Small intestine (tissue), 7 donors: ENCODE measurements around the gene IQGAP2. TPM values are rescaled to one million over a fixed set of nuclear protein-coding genes. Genes with fewer than 3 reads are reported as not detected.
"Not testable (repeated sequence)": the region's sequence is repeated elsewhere in the genome, so short reads cannot be mapped to it uniquely, and the experiment has no call there.

Experiments
- DNase-seq, 2 donors: peaks; one replicate each; pipeline versions ENCODE4 v3.0.0 to v3.0.0-alpha.2; 2013
- FAIRE-seq: peaks from 2 replicates; lab custom pipeline; 2012; peaks lifted over from hg19 to GRCh38; lab: Jason Lieb, UNC
- H3K27ac ChIP-seq, 3 donors: one replicate each; pipeline ENCODE4 v1.5.1; 2013; ENCODE audit warnings: low read length in 2 of 3, mild to moderate bottlenecking in 2 of 3, control low read depth in 1 of 3, inconsistent platforms in 1 of 3, low read depth in 1 of 3, moderate library complexity in 1 of 3
- H3K27me3 ChIP-seq, 3 donors: one replicate each; pipeline ENCODE4 v1.6.1; 2013; ENCODE audit warnings: low read length in 3 of 3, inconsistent platforms in 1 of 3; ENCODE audit not compliant: control insufficient read depth in 3 of 3, insufficient read depth in 3 of 3
- H3K36me3 ChIP-seq, 3 donors: one replicate each; pipeline ENCODE4 v1.6.1; 2013; ENCODE audit warnings: low read length in 3 of 3, inconsistent platforms in 1 of 3, low read depth in 1 of 3, mild to moderate bottlenecking in 1 of 3, moderate library complexity in 1 of 3; ENCODE audit not compliant: control insufficient read depth in 3 of 3, insufficient read depth in 2 of 3
- H3K4me1 ChIP-seq, 3 donors: one replicate each; pipeline ENCODE4 v1.6.1; 2013; ENCODE audit warnings: low read length in 2 of 3, inconsistent platforms in 1 of 3, low read depth in 1 of 3, mild to moderate bottlenecking in 1 of 3, moderate library complexity in 1 of 3; ENCODE audit not compliant: control insufficient read depth in 3 of 3, insufficient read depth in 2 of 3
- H3K4me3 ChIP-seq, 3 donors: one replicate each; pipeline ENCODE4 v1.5.1; 2013; ENCODE audit warnings: low read length in 3 of 3, control low read depth in 1 of 3, inconsistent platforms in 1 of 3, low read depth in 1 of 3, mild to moderate bottlenecking in 1 of 3, moderate library complexity in 1 of 3
- H3K9me3 ChIP-seq, 2 donors: one replicate each; pipeline ENCODE4 v1.6.1; 2013; ENCODE audit warnings: low read depth in 1 of 2, low read length in 1 of 2; ENCODE audit not compliant: control insufficient read depth in 2 of 2, insufficient read depth in 1 of 2
- WGBS, 3 donors: extraction: QIAGEN DNeasy Blood & Tissue Kit; methylation state at CpG; one replicate each; pipeline ENCODE4 v1.1.7; 2013; 5-methylcytosine and 5-hydroxymethylcytosine counted together
- polyA plus RNA-seq, 4 donors: library from polyadenylated mRNA; stranded (reverse) in 3 of 4; unstranded in 1 of 4; fragments of 200-250 nt in 3 of 4; fragments of 120-200 nt in 1 of 4; gene quantifications; one replicate each; pipeline versions ENCODE4 v1.2.1 to v1.2.3, GENCODE V29; 2013
- donor health status: healthy with polysubstance abuse.
- donor health status: control.
- donor health status: control.
- donor health status: Bipolar disorder and iron deficiency.
- donor health status: healthy.

The IQGAP2 gene
- polyA plus RNA-seq, 4 donors = 13.6 to 138 (median 85.6) TPM

- H3K36me3 ChIP-seq = peaks cover 3 to 16% (median 10%) of the 10 kb centered on the region in 3 donors
- FAIRE-seq (no peak), DNase-seq (no peak)
- peak overlapping the region in 1 of 3 donors; percentile 44 for H3K27ac ChIP-seq
- WGBS, 3 donors = 90 to 96% (median 93%) methylated on average over 8 of the region's 8 CpGs
- no peaks in the 10 kb centered on the region for H3K9me3 ChIP-seq
- peaks cover 0 to 9% (median 0%) of the 10 kb centered on the region in 3 donors for H3K4me1 ChIP-seq
- H3K27me3 ChIP-seq = no peaks in the 10 kb centered on the region
- no peak overlapping the region for H3K4me3 ChIP-seq
Measured at GRCh38 chr5:76677849-76678472, 274.9 kb downstream of the IQGAP2 start.

DNA sequence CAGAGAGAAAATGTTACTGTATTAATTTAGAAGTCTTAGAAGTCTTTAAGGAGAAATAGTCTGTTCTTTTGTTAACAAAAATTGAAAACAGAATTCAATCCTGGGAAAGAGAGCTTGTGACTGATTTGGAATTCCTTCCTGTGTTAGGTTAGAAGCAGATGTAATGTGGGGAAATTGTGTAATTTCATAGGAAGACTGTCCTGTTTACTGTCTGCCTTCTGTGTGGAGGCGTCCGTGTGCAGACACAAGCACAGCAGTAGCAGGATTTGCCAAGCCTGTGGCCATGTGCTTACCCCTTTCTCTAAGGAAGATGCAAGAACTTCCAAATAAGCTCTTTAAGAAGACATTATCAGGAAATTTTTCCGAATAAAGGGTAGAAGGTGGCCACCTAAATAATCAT, 276.1 kb downstream of the IQGAP2 start:
- WGBS, 3 donors = 76 to 93% (median 82%) methylated on average over 3 of the region's 3 CpGs
- FAIRE-seq = no peak
- DNase-seq = no peak
- Histone ChIP-seq H3K4me1 (peaks cover 0 to 8% (median 0%) of the 10 kb centered on the region in 3 donors), H3K27me3 (no peaks in the 10 kb centered on the region), H3K4me3 (no peak overlapping the region), H3K27ac (no peak overlapping the region), H3K9me3 (no peaks in the 10 kb centered on the region), H3K36me3 (peaks cover 3 to 16% (median 10%) of the 10 kb centered on the region in 3 donors)

DNA sequence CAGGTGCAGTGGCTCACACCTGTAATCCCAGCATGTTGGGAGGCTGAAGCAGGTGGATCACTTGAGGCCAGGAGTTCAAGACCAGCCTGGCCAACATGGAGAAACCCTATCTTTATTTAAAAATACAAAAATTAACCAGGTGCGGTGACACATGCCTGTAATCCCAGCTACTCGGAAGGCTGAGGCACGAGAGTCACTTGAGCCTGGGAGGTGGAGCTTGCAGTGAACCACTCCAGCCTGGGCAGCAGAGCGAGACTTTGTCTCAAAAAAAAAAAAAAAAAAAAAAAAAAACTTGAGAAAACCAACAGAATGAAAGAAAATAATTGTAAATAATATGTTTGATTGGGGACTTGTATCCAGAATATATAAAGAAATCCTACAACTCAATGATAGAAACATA, 277.7 kb downstream of the IQGAP2 start:
- H3K4me1 ChIP-seq = peaks cover 0 to 19% (median 5%) of the 10 kb centered on the region in 3 donors
- H3K9me3 ChIP-seq, DNase-seq, H3K36me3 ChIP-seq, FAIRE-seq, H3K27me3 ChIP-seq, H3K4me3 ChIP-seq, H3K27ac ChIP-seq: not testable (repeated sequence)
- WGBS, 3 donors = 87 to 98% (median 89%) methylated on average over 4 of the region's 4 CpGs

DNA sequence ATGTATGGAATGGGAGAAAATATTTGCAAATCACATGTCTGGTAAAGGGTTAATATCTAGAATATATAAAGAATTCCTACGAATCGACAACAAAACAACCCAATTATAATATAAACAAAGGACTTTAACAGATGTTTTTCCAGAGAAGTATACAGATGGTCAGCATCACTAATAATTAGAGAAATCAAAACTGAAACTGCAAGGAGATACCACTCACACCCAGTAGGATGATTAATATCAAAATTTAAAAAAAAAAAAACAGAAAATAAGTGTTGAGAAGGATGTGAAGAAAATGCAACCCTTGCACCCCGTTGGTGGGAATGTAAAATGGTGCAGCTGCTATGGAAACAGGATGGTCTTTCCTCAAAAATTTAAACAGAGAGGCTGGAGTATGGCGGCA, 278.2 kb downstream of the IQGAP2 start:
- H3K9me3 ChIP-seq = no peaks in the 10 kb centered on the region
- 57 to 84% (median 67%) methylated on average over 4 of the region's 4 CpGs for WGBS, 3 donors
- no peak overlapping the region for H3K27ac ChIP-seq
- H3K4me1 ChIP-seq = peaks cover 0 to 19% (median 5%) of the 10 kb centered on the region in 3 donors
- H3K27me3 ChIP-seq = no peaks in the 10 kb centered on the region
- no peak for DNase-seq
- FAIRE-seq = peak; percentile 59
- H3K4me3 ChIP-seq = no peak overlapping the region
- H3K36me3 ChIP-seq = peaks cover 2 to 10% (median 3%) of the 10 kb centered on the region in 3 donors

DNA sequence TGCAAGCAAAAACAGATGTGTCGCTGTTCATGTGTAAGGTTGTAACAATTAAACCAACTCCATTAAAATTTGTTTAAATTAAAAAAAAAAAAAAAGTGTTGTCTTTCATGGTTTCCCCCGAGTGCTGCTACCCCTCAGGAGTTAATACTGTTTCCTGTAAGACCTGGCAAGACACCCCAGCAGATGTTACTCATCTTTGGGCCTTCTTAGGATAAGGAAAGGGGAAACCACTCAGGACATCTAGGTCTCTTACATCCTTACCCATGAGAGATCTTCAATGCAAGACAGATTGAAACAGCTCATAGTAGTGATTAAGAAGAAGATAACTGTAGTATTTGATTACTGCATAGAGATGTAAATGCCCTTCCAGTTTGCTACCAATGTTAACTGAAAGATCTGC, 279.3 kb downstream of the IQGAP2 start:
- no peaks in the 10 kb centered on the region for H3K9me3 ChIP-seq
- peaks cover 0 to 19% (median 5%) of the 10 kb centered on the region in 3 donors for H3K4me1 ChIP-seq
- H3K27ac ChIP-seq = no peak overlapping the region
- no peak overlapping the region for H3K4me3 ChIP-seq
- FAIRE-seq = no peak
- no peak for DNase-seq
- peaks cover 0 to 11% (median 0%) of the 10 kb centered on the region in 3 donors for H3K36me3 ChIP-seq
- WGBS, 3 donors = 79 to 97% (median 90%) methylated on average over 2 of the region's 2 CpGs
- H3K27me3 ChIP-seq = no peaks in the 10 kb centered on the region

DNA sequence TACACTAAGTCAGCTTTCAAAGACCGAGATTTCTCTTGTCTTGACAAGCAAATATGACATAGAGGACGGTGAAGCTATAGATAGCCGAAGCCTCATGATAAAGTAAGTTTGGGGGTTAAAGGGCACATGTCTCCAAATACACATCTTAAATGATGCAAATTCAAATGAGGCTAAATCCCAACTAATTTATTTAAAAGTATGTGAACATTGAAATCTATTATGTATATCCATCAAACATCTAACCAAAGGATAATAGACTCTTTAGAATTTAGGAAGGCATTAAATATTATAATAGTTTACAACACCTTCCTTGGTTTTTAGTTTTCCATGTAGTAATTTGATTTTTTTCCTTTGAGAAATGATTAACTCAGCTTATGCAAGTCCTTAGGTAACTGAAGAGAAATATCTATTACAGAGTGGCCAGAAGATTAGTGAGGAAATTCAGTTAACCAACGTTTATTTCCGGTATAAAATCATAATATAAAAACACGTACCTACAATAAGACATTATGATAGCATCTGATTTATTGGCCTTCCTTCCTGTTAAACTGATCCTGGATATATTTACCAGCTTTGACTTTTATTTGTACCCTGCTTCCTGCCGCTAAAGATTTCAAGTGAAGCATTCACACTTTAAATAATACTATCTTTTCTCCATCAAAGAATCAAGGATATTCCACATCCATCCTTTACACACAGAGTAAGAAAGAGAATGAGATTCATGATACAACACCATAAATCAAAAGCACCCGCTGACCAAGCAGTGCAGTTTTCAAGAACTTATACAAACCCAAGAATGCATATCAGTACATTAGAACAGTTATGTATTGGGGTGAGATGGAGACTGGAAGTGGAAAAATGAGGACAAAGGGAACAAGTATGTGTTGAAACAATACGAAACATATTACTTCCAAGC, 281.0 kb downstream of the IQGAP2 start:
- WGBS, 3 donors = 63 to 73% (median 68%) methylated on average over 9 of the region's 9 CpGs
- Histone ChIP-seq H3K4me1 (peaks cover 0 to 22% (median 5%) of the 10 kb centered on the region in 3 donors), H3K4me3 (no peak overlapping the region), H3K27me3 (no peaks in the 10 kb centered on the region), H3K27ac (peak overlapping the region in 1 of 3 donors; percentile 51), H3K9me3 (no peaks in the 10 kb centered on the region), H3K36me3 (peaks cover 0 to 6% (median 0%) of the 10 kb centered on the region in 3 donors)
- DNase-seq (peak in 1 of 2 donors; percentile 43), FAIRE-seq (no peak)

GRCh38 chr5:76684756-76685519, 281.9 kb downstream of the IQGAP2 start:
- no peak for FAIRE-seq
- Histone ChIP-seq H3K4me3 (no peak overlapping the region), H3K9me3 (no peaks in the 10 kb centered on the region), H3K4me1 (peaks cover 0 to 28% (median 5%) of the 10 kb centered on the region in 3 donors), H3K36me3 (peaks cover 0 to 5% (median 0%) of the 10 kb centered on the region in 3 donors), H3K27me3 (no peaks in the 10 kb centered on the region), H3K27ac (peak overlapping the region; percentile 51 to 74 (median 54))
- peak; percentile 21 to 26 for DNase-seq
- WGBS, 3 donors = 67 to 77% (median 72%) methylated on average over 5 of the region's 5 CpGs

DNA sequence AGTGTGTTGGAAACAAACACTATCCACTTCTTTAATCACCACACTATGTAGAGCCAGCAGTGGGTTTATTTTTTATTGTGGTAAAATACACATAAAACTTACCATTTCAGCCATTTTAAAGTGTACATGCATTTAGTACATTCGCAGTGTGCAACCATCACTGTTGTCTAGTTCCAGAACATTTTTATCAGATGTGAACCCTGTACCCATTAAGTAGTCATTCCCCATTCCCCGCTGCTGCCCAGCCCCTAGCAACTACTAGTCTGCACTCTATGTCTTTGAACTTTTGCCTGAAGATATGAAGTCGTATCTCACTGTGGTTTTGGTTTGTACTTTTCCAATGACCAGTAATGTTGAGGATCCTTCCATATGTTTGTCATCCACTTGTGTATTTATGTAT, 282.6 kb downstream of the IQGAP2 start:
- DNase-seq (peak; percentile 75 to 88), FAIRE-seq (no peak)
- Histone ChIP-seq H3K27me3 (no peaks in the 10 kb centered on the region), H3K36me3 (peaks cover 0 to 7% (median 0%) of the 10 kb centered on the region in 3 donors), H3K4me3 (no peak overlapping the region), H3K4me1 (peaks cover 0 to 35% (median 5%) of the 10 kb centered on the region in 3 donors), H3K9me3 (no peaks in the 10 kb centered on the region), H3K27ac (peak overlapping the region in 1 of 3 donors; percentile 51)
- 27 to 60% (median 47%) methylated on average over 3 of the region's 3 CpGs for WGBS, 3 donors
